ENCODE results near the gene LINC01488. TPM values are rescaled to one million over a fixed set of nuclear protein-coding genes. Genes with fewer than 3 reads are reported as not detected.

LINC01488 gene
- total RNA-seq, 1 donor from 2014 or later: not detected

DNA sequence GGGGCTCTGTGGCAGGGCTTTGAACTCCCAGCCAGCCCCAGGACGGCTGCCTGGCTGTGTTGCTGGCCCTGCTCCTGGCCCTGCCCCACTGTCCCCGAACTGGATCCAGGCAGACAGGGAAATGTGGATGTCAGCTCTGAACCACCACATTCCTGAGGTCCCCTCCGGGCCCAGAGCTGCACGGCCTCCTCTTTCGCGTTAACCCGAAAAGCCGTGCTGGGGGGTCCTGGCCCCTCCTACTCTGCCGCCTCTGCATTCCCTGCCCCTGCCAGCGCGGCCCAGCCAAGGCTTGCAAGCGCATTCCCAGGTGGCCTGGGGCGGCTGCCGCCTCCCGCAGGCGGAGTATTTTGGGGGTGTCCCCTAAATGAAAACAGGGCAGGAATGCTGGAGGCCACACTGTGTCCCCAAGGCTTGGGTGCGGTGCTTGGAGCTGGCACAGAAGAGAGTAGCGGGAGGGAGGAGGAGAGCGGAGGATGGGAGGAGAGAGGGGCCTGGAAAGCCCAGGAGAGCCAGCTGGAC lies 5.4 kb downstream of the LINC01488 start:
- FAIRE-seq: no peak
- H3K36me3 ChIP-seq (ENCODE audit: control insufficient read depth, insufficient read depth, low read length): no peaks in the 10 kb centered on the region
- TF ChIP-seq, protein P1, sequence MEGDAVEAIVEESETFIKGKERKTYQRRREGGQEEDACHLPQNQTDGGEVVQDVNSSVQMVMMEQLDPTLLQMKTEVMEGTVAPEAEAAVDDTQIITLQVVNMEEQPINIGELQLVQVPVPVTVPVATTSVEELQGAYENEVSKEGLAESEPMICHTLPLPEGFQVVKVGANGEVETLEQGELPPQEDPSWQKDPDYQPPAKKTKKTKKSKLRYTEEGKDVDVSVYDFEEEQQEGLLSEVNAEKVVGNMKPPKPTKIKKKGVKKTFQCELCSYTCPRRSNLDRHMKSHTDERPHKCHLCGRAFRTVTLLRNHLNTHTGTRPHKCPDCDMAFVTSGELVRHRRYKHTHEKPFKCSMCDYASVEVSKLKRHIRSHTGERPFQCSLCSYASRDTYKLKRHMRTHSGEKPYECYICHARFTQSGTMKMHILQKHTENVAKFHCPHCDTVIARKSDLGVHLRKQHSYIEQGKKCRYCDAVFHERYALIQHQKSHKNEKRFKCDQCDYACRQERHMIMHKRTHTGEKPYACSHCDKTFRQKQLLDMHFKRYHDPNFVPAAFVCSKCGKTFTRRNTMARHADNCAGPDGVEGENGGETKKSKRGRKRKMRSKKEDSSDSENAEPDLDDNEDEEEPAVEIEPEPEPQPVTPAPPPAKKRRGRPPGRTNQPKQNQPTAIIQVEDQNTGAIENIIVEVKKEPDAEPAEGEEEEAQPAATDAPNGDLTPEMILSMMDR (IDR thresholded peaks at IDR 0.05; ENCODE audit: insufficient read depth, low read length, severe bottlenecking): no peak

DNA sequence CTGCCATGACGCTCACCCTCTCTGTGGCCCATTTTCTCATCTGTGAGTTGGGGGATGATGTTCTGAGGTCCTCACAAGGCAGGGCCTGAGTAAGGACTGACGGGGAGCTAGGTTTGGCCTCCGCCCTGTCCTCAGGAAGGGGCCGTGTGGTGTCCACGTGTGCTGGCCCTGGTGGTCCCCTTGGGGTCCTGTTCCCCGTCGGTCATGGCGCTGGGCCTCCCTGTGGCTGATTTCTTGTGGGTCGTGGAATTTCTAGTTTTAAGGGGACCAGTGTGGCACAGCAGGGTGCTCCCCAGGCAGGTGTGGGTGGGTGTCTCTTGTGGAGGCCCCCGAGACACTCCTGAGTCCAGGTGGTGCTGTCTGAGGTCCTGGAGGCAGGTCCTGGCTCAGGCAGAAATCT lies 5.9 kb downstream of the LINC01488 start:
- DNase-seq (ENCODE audit: low read depth): no peak
- H3K36me3 ChIP-seq (ENCODE audit: control insufficient read depth, insufficient read depth, low read length): no peaks in the 10 kb centered on the region
- no peak for FAIRE-seq
- TF ChIP-seq, protein P1 (IDR thresholded peaks at IDR 0.05; ENCODE audit: insufficient read depth, low read length, severe bottlenecking): no peak
- peaks cover 2% of the 10 kb centered on the region for H3K27me3 ChIP-seq (ENCODE audit: control insufficient read depth, insufficient read depth, low read length)
- H3K4me3 ChIP-seq (ENCODE audit: low read depth, low read length): no peak overlapping the region

More for the DNA sequence above, 5.4 kb downstream of the LINC01488 start:
- H3K4me3 ChIP-seq (ENCODE audit: low read depth, low read length): no peak overlapping the region
- DNase-seq (ENCODE audit: low read depth): no peak
- H3K27me3 ChIP-seq (ENCODE audit: control insufficient read depth, insufficient read depth, low read length): peaks cover 2% of the 10 kb centered on the region

DNA sequence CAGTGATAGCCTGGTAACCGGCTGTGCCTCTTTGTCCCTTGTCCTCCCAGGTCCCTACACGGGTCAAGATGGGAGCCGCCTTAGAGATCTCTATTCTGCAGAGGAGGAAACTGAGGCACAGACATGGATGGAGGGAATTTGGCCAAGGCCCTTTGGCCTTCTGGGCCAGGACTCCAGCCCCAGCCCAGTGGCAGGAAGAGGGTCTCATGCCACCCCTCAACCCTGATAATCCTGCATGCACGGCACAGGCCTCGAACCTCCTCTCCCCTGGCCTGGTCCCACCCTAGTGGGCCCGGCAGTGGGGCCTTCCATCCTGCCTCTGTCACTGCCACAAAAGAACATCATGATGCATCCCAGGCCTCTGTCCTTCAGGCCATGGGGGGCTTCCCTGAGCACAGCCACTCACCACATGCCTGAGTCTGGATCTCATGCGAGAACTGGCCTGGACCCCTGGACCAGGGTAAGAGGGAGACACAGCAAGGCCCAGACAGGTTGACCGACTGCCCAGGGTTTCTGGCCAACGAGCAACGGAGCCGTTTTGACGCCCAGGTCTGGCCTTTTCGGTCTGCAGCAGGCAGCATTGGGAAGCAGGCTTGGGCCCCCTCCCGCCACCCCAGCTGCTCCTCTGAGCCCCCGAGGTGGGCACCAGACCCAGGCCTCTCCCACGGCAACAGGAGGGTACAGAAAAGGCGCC lies 6.5 kb downstream of the LINC01488 start:
- Histone ChIP-seq H3K27me3 (ENCODE audit: control insufficient read depth, insufficient read depth, low read length) (peaks cover 2% of the 10 kb centered on the region), H3K4me3 (ENCODE audit: low read depth, low read length) (no peak overlapping the region), H3K36me3 (ENCODE audit: control insufficient read depth, insufficient read depth, low read length) (no peaks in the 10 kb centered on the region)
- no peak for DNase-seq (ENCODE audit: low read depth)
- no peak for FAIRE-seq
- TF ChIP-seq, protein P1 (IDR thresholded peaks at IDR 0.05; ENCODE audit: insufficient read depth, low read length, severe bottlenecking): no peak

DNA sequence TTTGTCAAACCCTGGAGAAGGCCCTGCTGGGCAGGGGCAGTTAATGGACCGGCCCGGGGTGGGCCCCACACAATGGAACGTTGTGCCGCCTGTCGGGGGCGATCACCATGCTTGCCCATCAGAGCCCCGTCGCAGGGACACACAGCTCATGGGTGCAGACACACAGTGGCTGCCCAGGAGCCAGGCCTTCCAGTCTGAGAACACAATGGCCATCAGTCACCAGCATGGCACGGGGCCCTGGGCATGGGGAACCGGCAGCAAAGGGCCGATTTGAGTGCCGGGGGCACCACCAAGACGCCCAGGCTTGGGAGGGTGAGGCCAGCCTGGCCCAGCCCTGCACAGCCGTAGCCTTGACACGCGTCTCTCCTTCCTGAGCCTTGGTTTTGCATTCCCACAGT lies 7.1 kb downstream of the LINC01488 start:
- TF ChIP-seq, protein P1 (IDR thresholded peaks at IDR 0.05; ENCODE audit: insufficient read depth, low read length, severe bottlenecking): no peak
- H3K27me3 ChIP-seq (ENCODE audit: control insufficient read depth, insufficient read depth, low read length): peaks cover 2% of the 10 kb centered on the region
- FAIRE-seq (no peak), DNase-seq (ENCODE audit: low read depth) (no peak)
- H3K36me3 ChIP-seq (ENCODE audit: control insufficient read depth, insufficient read depth, low read length): no peaks in the 10 kb centered on the region
- H3K4me3 ChIP-seq (ENCODE audit: low read depth, low read length): no peak overlapping the region

DNA sequence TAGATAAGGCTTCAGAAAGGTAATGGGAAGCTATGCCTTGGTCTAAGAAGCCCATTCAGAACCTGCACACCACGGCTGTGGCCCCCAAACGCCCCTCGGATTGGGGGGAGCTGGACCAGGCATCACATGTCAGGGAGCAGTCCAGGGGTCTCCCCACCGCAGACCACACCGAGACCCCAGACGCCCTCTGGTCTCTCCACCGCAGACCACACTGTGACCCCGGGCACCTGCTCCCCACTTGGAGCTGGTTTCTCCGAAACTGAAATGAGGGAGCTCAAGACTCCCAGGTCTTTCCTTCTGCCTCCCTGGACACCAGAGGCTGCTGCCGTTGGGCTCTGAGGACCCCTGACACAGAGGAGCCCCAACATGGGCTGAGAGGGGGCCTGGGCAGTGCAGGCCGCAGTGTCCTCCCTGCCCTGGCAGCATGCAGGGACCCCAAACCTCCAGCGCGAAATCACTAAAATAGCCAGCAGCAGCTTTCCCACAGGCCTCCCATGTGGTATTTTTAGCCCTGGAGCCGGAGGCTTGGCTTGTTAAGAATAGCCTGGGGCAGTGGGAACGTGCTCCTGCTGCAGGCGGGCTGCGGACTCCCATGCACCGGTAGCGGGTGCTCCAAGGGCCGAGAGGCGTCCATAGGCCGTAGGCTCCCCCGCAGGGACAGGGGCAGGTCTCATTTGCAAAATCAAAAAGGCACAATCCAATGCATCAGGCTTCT lies 7.7 kb downstream of the LINC01488 start:
- Histone ChIP-seq H3K27me3 (ENCODE audit: control insufficient read depth, insufficient read depth, low read length) (no peaks in the 10 kb centered on the region), H3K4me3 (ENCODE audit: low read depth, low read length) (no peak overlapping the region), H3K36me3 (ENCODE audit: control insufficient read depth, insufficient read depth, low read length) (no peaks in the 10 kb centered on the region)
- no peak for FAIRE-seq
- no peak for DNase-seq (ENCODE audit: low read depth)
- TF ChIP-seq, protein P1 (IDR thresholded peaks at IDR 0.05; ENCODE audit: insufficient read depth, low read length, severe bottlenecking): no peak
